ENCODE measurements around the gene RNF115. TPM values are rescaled to one million over a fixed set of nuclear protein-coding genes. Genes with fewer than 3 reads are reported as not detected.

RNF115 gene
- total and polyA plus RNA-seq, 3 donors from 2014 or later = 13.8 to 29.1 (median 24.4) TPM

- intact Hi-C loops (cut with DNase I; ENCODE audit: low total_unique reads) = no loop called here
- TF ChIP-seq CTCF (IDR thresholded peaks at IDR 0.05) = no peak
- no peak for TF ChIP-seq POLR2A (IDR thresholded peaks at IDR 0.05)
- H3K4me1 ChIP-seq = no peaks in the 10 kb centered on the region
- 89% methylated on average over 7 of the region's 7 CpGs for WGBS, 2 donors
- no peaks in the 10 kb centered on the region for H3K9me3 ChIP-seq
- no peaks in the 10 kb centered on the region for H3K27me3 ChIP-seq
- no peak overlapping the region for H3K27ac ChIP-seq
- H3K4me3 ChIP-seq = no peak overlapping the region
- H3K36me3 ChIP-seq (ENCODE audit: low read depth, missing control alignments) = no peaks in the 10 kb centered on the region
- DNase-seq = no peak
Observed at GRCh38 chr1:145705622-145706021, 118.3 kb downstream of the RNF115 start.

GRCh38 chr1:145702826-145703225 lies 121.1 kb downstream of the RNF115 start:
- Histone ChIP-seq H3K27me3 (no peaks in the 10 kb centered on the region), H3K9me3 (no peaks in the 10 kb centered on the region), H3K27ac (no peak overlapping the region), H3K4me1 (no peaks in the 10 kb centered on the region), H3K36me3 (ENCODE audit: low read depth, missing control alignments) (no peaks in the 10 kb centered on the region), H3K4me3 (no peak overlapping the region)
- WGBS, 2 donors = 88% methylated on average over 7 of the region's 7 CpGs
- intact Hi-C loops (cut with DNase I; ENCODE audit: low total_unique reads) = no loop called here
- TF ChIP-seq POLR2A (IDR thresholded peaks at IDR 0.05) (no peak), CTCF (IDR thresholded peaks at IDR 0.05) (no peak)
- DNase-seq = no peak

GRCh38 chr1:145702052-145702451 lies 121.8 kb downstream of the RNF115 start:
- Histone ChIP-seq H3K9me3 (no peaks in the 10 kb centered on the region), H3K36me3 (ENCODE audit: low read depth, missing control alignments) (no peaks in the 10 kb centered on the region), H3K27ac (no peak overlapping the region), H3K4me3 (no peak overlapping the region), H3K4me1 (no peaks in the 10 kb centered on the region), H3K27me3 (no peaks in the 10 kb centered on the region)
- 64 to 78% methylated on average over 2 of the region's 2 CpGs for WGBS, 2 donors
- no peak for TF ChIP-seq POLR2A (IDR thresholded peaks at IDR 0.05)
- no peak for TF ChIP-seq CTCF (IDR thresholded peaks at IDR 0.05)
- no peak for DNase-seq
- intact Hi-C loops (cut with DNase I; ENCODE audit: low total_unique reads) = no loop called here

- Histone ChIP-seq H3K27me3 (no peaks in the 10 kb centered on the region), H3K4me3 (no peak overlapping the region), H3K9me3 (no peaks in the 10 kb centered on the region), H3K4me1 (no peaks in the 10 kb centered on the region), H3K36me3 (ENCODE audit: low read depth, missing control alignments) (no peaks in the 10 kb centered on the region), H3K27ac (no peak overlapping the region)
- intact Hi-C loops (cut with DNase I; ENCODE audit: low total_unique reads) = no loop called here
- DNase-seq = no peak
- 59 to 64% methylated on average over 2 of the region's 2 CpGs for WGBS, 2 donors
- TF ChIP-seq CTCF (IDR thresholded peaks at IDR 0.05) = no peak
- no peak for TF ChIP-seq POLR2A (IDR thresholded peaks at IDR 0.05)
Observed at GRCh38 chr1:145701306-145701862, 122.5 kb downstream of the RNF115 start.

GRCh38 chr1:145696630-145696960 lies 127.3 kb downstream of the RNF115 start:
- intact Hi-C loops (cut with DNase I; ENCODE audit: low total_unique reads) = no loop called here
- WGBS, 2 donors = 91 to 94% methylated on average over 3 of the region's 3 CpGs
- Histone ChIP-seq H3K27ac (no peak overlapping the region), H3K9me3 (no peaks in the 10 kb centered on the region), H3K36me3 (ENCODE audit: low read depth, missing control alignments) (no peaks in the 10 kb centered on the region), H3K4me3 (no peak overlapping the region), H3K4me1 (no peaks in the 10 kb centered on the region), H3K27me3 (no peaks in the 10 kb centered on the region)
- TF ChIP-seq POLR2A (IDR thresholded peaks at IDR 0.05) (no peak), CTCF (IDR thresholded peaks at IDR 0.05) (no peak)
- DNase-seq = no peak
